GM19023 (cell line): ENCODE data around the gene KCNJ9.
"Not testable (repeated sequence)": the region's sequence is repeated elsewhere in the genome, so short reads cannot be mapped to it uniquely, and the experiment has no call there.

ENCODE experiments used
- ATAC-seq: cut with Tn5 transposase; IDR thresholded peaks from one replicate; pipeline ENCODE4 v1.9.1; 2021; ENCODE audit warnings: mild to moderate bottlenecking, moderate library complexity; ENCODE audit not compliant: unreplicated experiment

Gene KCNJ9

DNA sequence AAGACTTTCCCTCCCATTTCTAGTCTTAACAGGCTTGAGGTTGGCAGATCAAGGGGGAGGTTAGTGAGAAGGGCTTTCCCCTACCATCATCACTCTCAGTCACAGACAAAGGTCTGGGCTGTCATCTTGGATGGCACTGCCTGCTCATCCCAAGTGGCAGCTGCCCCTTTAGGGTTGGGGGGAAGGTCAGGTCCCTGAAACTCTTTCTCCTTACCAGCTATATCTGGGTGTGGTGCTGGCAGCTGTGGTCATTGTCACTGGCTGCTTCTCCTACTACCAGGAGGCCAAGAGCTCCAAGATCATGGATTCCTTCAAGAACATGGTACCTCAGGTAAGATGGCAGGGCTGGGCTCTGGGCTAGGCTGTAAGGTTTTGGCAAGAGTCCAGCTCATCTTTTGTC is 42.4 kb downstream of the KCNJ9 start:
- ATAC-seq: no peak

GRCh38 chr1:160124705-160125478 is 43.6 kb downstream of the KCNJ9 start:
- no peak for ATAC-seq

DNA sequence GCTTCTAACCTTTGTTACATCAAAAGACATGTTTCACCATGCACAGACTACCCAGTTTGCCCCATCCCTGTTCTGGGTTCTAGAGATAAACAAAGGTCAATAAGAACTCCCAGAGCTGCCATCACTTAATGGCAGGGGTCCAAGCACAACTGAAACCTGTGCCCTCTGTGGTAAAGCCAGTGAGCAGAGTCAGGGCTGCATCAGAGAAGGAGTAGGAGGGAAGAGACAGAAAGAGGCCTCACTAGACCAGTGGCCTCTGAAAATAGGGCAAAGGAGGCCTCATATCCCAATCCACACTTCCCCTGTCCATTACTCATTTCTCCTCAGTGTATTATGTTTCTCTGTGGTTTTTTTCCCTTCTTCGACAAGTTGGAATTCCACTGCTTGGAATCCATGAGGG is 44.4 kb downstream of the KCNJ9 start:
- no peak for ATAC-seq

GRCh38 chr1:160126342-160126741 is 45.0 kb downstream of the KCNJ9 start:
- ATAC-seq: not testable (repeated sequence)

GRCh38 chr1:160127381-160127780 is 46.0 kb downstream of the KCNJ9 start:
- ATAC-seq: no peak

GRCh38 chr1:160127865-160128523 is 46.7 kb downstream of the KCNJ9 start:
- no peak for ATAC-seq

DNA sequence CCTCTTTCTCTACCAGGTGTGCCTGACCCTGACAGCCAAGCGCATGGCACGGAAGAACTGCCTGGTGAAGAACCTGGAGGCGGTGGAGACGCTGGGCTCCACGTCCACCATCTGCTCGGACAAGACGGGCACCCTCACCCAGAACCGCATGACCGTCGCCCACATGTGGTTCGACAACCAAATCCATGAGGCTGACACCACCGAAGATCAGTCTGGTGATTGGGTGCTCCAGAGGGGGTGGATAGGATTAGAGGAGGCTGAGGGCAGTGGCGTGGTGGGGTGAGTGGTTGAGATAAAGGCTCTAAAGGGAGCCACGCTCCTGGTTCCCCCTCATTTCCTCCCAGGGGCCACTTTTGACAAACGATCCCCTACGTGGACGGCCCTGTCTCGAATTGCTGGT is 47.3 kb downstream of the KCNJ9 start:
- ATAC-seq: no peak

GRCh38 chr1:160129046-160129445 is 47.7 kb downstream of the KCNJ9 start:
- no peak for ATAC-seq

DNA sequence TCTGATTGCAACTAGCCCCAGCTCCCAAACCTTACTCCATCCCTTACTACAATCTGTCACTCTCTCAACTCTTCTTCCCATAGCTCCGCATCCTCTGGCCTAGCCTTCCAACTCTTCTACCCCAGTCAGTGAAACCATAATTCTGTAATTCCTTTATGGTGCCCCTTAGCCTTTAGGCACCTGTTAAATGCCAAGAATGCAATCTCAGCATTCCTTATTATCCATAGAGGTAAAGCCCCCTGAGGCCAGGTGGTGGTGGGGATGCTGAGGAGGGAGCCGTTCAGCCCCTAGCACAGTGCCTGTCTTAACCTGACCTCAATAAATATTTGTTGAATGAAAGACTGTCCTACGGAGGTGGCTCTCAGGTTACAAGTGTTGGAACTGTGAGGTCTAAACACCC is 48.2 kb downstream of the KCNJ9 start:
- ATAC-seq: no peak

DNA sequence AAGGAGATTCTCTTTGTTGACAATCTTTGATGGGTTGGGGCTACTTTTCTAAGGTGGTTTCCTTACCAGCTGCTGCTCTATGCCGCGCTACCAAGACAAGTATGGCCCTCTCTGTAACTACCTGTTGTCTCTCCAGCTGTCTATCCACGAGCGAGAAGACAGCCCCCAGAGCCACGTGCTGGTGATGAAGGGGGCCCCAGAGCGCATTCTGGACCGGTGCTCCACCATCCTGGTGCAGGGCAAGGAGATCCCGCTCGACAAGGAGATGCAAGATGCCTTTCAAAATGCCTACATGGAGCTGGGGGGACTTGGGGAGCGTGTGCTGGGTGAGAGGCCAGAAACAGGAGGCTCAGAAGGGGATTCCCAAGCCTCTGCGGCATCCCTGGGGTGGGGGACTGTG is 48.6 kb downstream of the KCNJ9 start:
- no peak for ATAC-seq

GRCh38 chr1:160130486-160130885 is 49.1 kb downstream of the KCNJ9 start:
- ATAC-seq: no peak

DNA sequence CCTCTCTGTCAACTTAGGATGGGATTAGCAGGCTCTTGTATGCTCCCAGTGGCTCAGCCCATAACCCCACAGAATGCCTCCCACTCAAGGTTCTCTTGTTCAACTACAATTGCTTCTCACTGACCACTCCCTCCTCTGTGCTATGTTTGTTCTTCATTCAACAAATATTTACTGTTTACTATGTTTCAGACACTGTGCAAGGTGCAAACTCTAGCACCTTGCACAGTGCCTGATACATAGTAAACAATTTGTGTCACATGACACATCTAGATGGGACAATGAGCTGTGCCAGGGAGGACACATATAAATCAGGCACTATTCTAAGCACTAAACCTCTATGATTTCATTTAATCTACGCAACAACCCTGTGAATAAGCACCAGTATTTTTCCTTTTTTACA is 49.6 kb downstream of the KCNJ9 start:
- ATAC-seq: no peak

- no peak for ATAC-seq
Observed at GRCh38 chr1:160131803-160132565, 50.6 kb downstream of the KCNJ9 start.

- no peak for ATAC-seq
Observed at GRCh38 chr1:160133990-160134770, 52.8 kb downstream of the KCNJ9 start.

DNA sequence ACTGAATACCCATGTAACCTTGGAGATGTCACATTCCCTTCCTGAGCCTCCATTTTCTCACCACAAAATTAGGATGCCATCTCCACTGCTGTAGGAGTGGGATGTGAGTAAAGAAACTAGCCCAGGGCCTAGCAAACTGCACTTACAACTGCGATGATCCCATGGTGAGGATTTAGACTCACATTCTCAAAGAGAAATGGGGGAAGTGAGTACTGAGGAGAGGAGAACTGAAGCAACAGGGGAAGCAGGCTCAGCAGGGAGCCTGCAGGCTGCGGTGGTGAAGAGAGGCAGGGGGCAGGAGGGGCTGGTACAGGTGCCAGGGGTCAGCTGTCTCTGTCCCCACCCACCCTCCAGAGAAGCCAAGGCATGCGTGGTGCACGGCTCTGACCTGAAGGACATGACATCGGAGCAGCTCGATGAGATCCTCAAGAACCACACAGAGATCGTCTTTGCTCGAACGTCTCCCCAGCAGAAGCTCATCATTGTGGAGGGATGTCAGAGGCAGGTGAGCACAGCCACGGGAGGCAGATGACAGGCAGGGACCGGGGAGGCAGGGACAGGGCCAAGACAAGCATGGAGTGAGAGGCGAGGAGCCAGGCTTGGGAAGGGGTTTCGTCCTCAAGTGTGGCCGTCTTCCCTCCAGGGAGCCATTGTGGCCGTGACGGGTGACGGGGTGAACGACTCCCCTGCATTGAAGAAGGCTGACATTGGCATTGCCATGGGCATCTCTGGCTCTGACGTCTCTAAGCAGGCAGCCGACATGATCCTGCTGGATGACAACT is 53.6 kb downstream of the KCNJ9 start:
- ATAC-seq: no peak

- no peak for ATAC-seq
Observed at GRCh38 chr1:160136121-160136925, 55.0 kb downstream of the KCNJ9 start.

GRCh38 chr1:160136926-160137200 is 55.5 kb downstream of the KCNJ9 start:
- ATAC-seq: no peak

- ATAC-seq: no peak
Observed at GRCh38 chr1:160137216-160137862, 56.0 kb downstream of the KCNJ9 start.

- no peak for ATAC-seq
Observed at GRCh38 chr1:160139840-160140239, 58.5 kb downstream of the KCNJ9 start.
